Progenitor cell of endocrine pancreas (in vitro differentiated cells): ENCODE measurements around the gene TESMIN. TPM values are rescaled to one million over a fixed set of nuclear protein-coding genes. Genes with fewer than 3 reads are reported as not detected.
A peak's percentile ranks its signal among the peaks of the same experiment; 100 is the strongest.

Experiments used
- DNase-seq: peaks from one replicate; pipeline ENCODE4 v3.0.0; 2021; ENCODE audit warnings: low spot score; ENCODE audit not compliant: unreplicated experiment
- H3K27ac Mint-ChIP-seq: 2 replicates; pipeline ENCODE4 v1.8.0; 2021; ENCODE audit warnings: mild to moderate bottlenecking, moderate library complexity, mixed read lengths
- H3K27me3 Mint-ChIP-seq: 2 replicates; pipeline ENCODE4 v1.8.0; 2021; ENCODE audit warnings: mixed read lengths
- H3K36me3 Mint-ChIP-seq: 2 replicates; pipeline ENCODE4 v1.8.0; 2022; ENCODE audit warnings: mixed read lengths; ENCODE audit not compliant: insufficient read depth
- H3K4me1 Mint-ChIP-seq: 2 replicates; pipeline ENCODE4 v1.8.0; 2021; ENCODE audit warnings: low read depth, mixed read lengths
- H3K4me3 Mint-ChIP-seq: 2 replicates; pipeline ENCODE4 v1.8.0; 2021; ENCODE audit warnings: low read depth, mild to moderate bottlenecking, moderate library complexity, mixed read lengths
- H3K9me3 Mint-ChIP-seq: 2 replicates; pipeline ENCODE4 v1.8.0; 2021; ENCODE audit warnings: low read depth, mixed read lengths
- total RNA-seq: library from RNA; stranded (reverse); gene quantifications from 2 replicates; pipeline ENCODE4 v1.2.1, GENCODE V29; 2021
- TF ChIP-seq, protein P1 (sequence below): fragments of 200-600 bp; sonication (generic); IDR thresholded peaks from one replicate; pipeline ENCODE4 v1.5.0; 2021; ENCODE audit warnings: antibody characterized with exemption, mild to moderate bottlenecking; ENCODE audit not compliant: unreplicated experiment

Gene TESMIN
- total RNA-seq, 1 donor from 2014 or later = 26.6 TPM

- H3K36me3 Mint-ChIP-seq = peaks cover 4% of the 10 kb centered on the region
- no peaks in the 10 kb centered on the region for H3K27me3 Mint-ChIP-seq
- TF ChIP-seq, protein P1, sequence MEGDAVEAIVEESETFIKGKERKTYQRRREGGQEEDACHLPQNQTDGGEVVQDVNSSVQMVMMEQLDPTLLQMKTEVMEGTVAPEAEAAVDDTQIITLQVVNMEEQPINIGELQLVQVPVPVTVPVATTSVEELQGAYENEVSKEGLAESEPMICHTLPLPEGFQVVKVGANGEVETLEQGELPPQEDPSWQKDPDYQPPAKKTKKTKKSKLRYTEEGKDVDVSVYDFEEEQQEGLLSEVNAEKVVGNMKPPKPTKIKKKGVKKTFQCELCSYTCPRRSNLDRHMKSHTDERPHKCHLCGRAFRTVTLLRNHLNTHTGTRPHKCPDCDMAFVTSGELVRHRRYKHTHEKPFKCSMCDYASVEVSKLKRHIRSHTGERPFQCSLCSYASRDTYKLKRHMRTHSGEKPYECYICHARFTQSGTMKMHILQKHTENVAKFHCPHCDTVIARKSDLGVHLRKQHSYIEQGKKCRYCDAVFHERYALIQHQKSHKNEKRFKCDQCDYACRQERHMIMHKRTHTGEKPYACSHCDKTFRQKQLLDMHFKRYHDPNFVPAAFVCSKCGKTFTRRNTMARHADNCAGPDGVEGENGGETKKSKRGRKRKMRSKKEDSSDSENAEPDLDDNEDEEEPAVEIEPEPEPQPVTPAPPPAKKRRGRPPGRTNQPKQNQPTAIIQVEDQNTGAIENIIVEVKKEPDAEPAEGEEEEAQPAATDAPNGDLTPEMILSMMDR = no peak
- DNase-seq = no peak
- H3K9me3 Mint-ChIP-seq = peaks cover 4% of the 10 kb centered on the region
- H3K4me3 Mint-ChIP-seq = no peak overlapping the region
- peak overlapping the region; percentile 57 for H3K27ac Mint-ChIP-seq
- no peaks in the 10 kb centered on the region for H3K4me1 Mint-ChIP-seq
Observed at GRCh38 chr11:68714060-68714856, 37.1 kb downstream of the TESMIN start.

GRCh38 chr11:68711114-68711513, 40.2 kb downstream of the TESMIN start:
- Mint-ChIP-seq H3K36me3 (peaks cover under 1% of the 10 kb centered on the region), H3K4me1 (no peaks in the 10 kb centered on the region), H3K9me3 (no peaks in the 10 kb centered on the region), H3K27ac (no peak overlapping the region), H3K4me3 (no peak overlapping the region), H3K27me3 (peaks cover under 1% of the 10 kb centered on the region)
- TF ChIP-seq, protein P1 = no peak
- no peak for DNase-seq

GRCh38 chr11:68710409-68710808, 40.9 kb downstream of the TESMIN start:
- no peak overlapping the region for H3K4me3 Mint-ChIP-seq
- H3K9me3 Mint-ChIP-seq = no peaks in the 10 kb centered on the region
- H3K27ac Mint-ChIP-seq = no peak overlapping the region
- TF ChIP-seq, protein P1 = no peak
- DNase-seq = no peak
- peaks cover 5% of the 10 kb centered on the region for H3K27me3 Mint-ChIP-seq
- no peaks in the 10 kb centered on the region for H3K4me1 Mint-ChIP-seq
- H3K36me3 Mint-ChIP-seq = peaks cover 2% of the 10 kb centered on the region

DNA sequence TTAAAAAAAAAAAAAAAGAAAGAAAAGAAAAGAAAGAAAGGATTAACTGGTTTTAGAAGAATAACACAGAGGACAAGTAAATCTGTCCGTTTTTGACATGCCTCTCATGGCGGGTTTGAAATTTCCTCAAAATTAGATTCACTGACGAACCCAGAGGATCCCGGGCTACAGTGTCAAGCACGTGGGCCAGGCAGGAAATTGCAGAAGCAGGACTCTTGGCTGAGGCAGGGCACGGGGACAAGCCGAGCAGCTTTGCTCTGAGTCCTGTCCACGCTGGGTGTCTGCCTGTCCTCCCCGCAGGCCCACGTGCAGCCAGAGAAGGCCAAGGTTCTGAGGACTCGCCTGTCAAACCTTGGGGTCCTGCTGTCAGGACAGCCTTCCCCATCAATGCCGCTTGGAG, 42.3 kb downstream of the TESMIN start:
- TF ChIP-seq, protein P1 = no peak
- H3K4me3 Mint-ChIP-seq = no peak overlapping the region
- H3K4me1 Mint-ChIP-seq = no peaks in the 10 kb centered on the region
- no peaks in the 10 kb centered on the region for H3K9me3 Mint-ChIP-seq
- H3K36me3 Mint-ChIP-seq = peaks cover 2% of the 10 kb centered on the region
- H3K27ac Mint-ChIP-seq = no peak overlapping the region
- H3K27me3 Mint-ChIP-seq = peaks cover 13% of the 10 kb centered on the region
- DNase-seq = no peak

GRCh38 chr11:68707527-68707926, 43.8 kb downstream of the TESMIN start:
- Mint-ChIP-seq H3K36me3 (peaks cover 2% of the 10 kb centered on the region), H3K27ac (no peak overlapping the region), H3K4me1 (no peaks in the 10 kb centered on the region), H3K27me3 (peaks cover 21% of the 10 kb centered on the region), H3K4me3 (no peak overlapping the region), H3K9me3 (no peaks in the 10 kb centered on the region)
- DNase-seq = no peak
- TF ChIP-seq, protein P1 = no peak
